ENCODE data around the gene TMEM43.
"Not testable (repeated sequence)": the region's sequence is repeated elsewhere in the genome, so short reads cannot be mapped to it uniquely, and the experiment has no call there.

The TMEM43 gene

DNA sequence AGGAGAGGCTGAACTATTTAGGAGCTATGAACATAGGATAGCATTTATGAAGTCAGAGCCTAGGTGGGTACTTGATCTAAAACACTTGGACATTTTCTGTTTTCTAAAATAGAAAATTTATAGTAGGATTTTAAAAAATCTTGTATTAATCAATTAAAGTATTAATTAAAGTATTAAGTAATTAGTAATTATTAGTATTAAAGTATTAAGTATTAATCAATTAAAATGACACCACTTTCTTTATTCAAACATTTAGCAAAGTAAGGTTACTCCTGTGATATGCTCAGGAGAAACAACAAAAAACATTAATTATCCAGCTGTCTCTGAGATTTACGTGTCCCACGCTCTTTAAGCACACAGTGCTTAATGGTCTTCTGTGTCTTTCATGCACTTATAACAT is 32.4 kb upstream of the TMEM43 start:
- Histone ChIP-seq H3K36me3 (replicated peaks; ENCODE audit: low read depth, low read length) (no peaks in the 10 kb centered on the region), H4K20me1 (ENCODE audit: insufficient read depth, low read length) (no peaks in the 10 kb centered on the region), H3K4me1 (ENCODE audit: low read length) (no peaks in the 10 kb centered on the region), H3K4me3 (ENCODE audit: low read length) (no peak overlapping the region), H3K9ac (ENCODE audit: low read length) (no peak overlapping the region), H3K4me2 (ENCODE audit: low read length) (no peak overlapping the region), H2AFZ (ENCODE audit: low read depth, low read length) (no peak overlapping the region), H3K27me3 (ENCODE audit: low read depth, low read length) (no peaks in the 10 kb centered on the region), H3K79me2 (ENCODE audit: low read length) (no peaks in the 10 kb centered on the region), H3K27ac (ENCODE audit: low read length) (no peak overlapping the region), H3K9me3 (ENCODE audit: insufficient read depth, low read length) (peaks cover 11% of the 10 kb centered on the region; the same call in 1 of the 2 replicates)
- no peak for TF ChIP-seq EZH2phosphoT487 (IDR thresholded peaks at IDR 0.05; ENCODE audit: low read depth)
- TF ChIP-seq, protein P1, sequence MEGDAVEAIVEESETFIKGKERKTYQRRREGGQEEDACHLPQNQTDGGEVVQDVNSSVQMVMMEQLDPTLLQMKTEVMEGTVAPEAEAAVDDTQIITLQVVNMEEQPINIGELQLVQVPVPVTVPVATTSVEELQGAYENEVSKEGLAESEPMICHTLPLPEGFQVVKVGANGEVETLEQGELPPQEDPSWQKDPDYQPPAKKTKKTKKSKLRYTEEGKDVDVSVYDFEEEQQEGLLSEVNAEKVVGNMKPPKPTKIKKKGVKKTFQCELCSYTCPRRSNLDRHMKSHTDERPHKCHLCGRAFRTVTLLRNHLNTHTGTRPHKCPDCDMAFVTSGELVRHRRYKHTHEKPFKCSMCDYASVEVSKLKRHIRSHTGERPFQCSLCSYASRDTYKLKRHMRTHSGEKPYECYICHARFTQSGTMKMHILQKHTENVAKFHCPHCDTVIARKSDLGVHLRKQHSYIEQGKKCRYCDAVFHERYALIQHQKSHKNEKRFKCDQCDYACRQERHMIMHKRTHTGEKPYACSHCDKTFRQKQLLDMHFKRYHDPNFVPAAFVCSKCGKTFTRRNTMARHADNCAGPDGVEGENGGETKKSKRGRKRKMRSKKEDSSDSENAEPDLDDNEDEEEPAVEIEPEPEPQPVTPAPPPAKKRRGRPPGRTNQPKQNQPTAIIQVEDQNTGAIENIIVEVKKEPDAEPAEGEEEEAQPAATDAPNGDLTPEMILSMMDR (IDR thresholded peaks at IDR 0.05; ENCODE audit: low read depth, low read length): no peak

DNA sequence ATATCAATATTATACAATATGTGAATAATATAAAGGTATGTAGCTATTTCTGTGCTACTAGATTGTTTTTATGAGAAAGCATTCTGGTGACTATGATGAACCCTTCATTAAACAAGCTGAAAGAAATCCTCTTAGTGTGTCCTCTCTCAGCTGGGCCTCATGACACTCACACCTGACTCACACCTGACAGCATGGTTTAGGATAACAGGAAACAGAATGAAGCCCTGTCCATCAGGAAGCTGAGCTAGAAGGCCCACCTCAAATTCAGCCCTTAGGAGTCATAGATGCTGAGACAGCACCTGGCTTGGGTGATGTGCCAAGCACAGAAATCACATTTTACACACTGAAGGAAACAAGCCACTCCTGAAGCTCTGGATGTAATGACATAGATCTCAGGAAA is 31.0 kb upstream of the TMEM43 start:
- Histone ChIP-seq H4K20me1 (ENCODE audit: insufficient read depth, low read length) (no peaks in the 10 kb centered on the region), H3K4me2 (ENCODE audit: low read length) (no peak overlapping the region), H3K79me2 (ENCODE audit: low read length) (no peaks in the 10 kb centered on the region), H3K9ac (ENCODE audit: low read length) (no peak overlapping the region), H3K4me1 (ENCODE audit: low read length) (no peaks in the 10 kb centered on the region), H3K36me3 (replicated peaks; ENCODE audit: low read depth, low read length) (no peaks in the 10 kb centered on the region), H3K4me3 (ENCODE audit: low read length) (no peak overlapping the region), H3K9me3 (ENCODE audit: insufficient read depth, low read length) (peaks cover 8% of the 10 kb centered on the region; the same call in 1 of the 2 replicates), H2AFZ (ENCODE audit: low read depth, low read length) (no peak overlapping the region), H3K27me3 (ENCODE audit: low read depth, low read length) (no peaks in the 10 kb centered on the region), H3K27ac (ENCODE audit: low read length) (no peak overlapping the region)
- no peak for TF ChIP-seq EZH2phosphoT487 (IDR thresholded peaks at IDR 0.05; ENCODE audit: low read depth)
- TF ChIP-seq, protein P1 (IDR thresholded peaks at IDR 0.05; ENCODE audit: low read depth, low read length): no peak

DNA sequence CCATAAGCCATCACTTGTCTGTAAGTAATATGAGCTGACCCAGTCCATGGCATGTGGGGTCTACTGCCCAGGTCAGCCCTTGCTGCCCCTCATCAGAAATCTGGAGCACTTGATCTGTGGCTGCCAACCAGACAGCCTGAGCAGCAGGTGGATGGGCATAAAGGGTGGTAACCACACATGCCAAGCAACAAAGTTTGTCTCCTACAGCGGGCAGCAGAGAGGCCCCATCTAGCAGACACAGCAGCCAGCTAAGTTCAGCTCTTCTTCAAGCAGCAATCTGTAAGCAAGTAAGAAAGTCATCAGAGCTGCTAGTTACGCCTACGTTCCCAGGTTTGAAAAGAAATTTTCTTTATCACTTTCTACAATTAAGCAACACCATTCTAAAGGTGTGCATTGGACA is 28.1 kb upstream of the TMEM43 start:
- Histone ChIP-seq H3K4me3 (ENCODE audit: low read length) (no peak overlapping the region), H3K36me3 (replicated peaks; ENCODE audit: low read depth, low read length) (no peaks in the 10 kb centered on the region), H3K27me3 (ENCODE audit: low read depth, low read length) (no peaks in the 10 kb centered on the region), H3K9ac (ENCODE audit: low read length) (no peak overlapping the region), H3K4me1 (ENCODE audit: low read length) (no peaks in the 10 kb centered on the region), H3K9me3 (ENCODE audit: insufficient read depth, low read length) (peaks cover 7% of the 10 kb centered on the region; the same call in 1 of the 2 replicates), H3K79me2 (ENCODE audit: low read length) (no peaks in the 10 kb centered on the region), H3K27ac (ENCODE audit: low read length) (no peak overlapping the region), H3K4me2 (ENCODE audit: low read length) (no peak overlapping the region), H4K20me1 (ENCODE audit: insufficient read depth, low read length) (no peaks in the 10 kb centered on the region), H2AFZ (ENCODE audit: low read depth, low read length) (no peak overlapping the region)
- TF ChIP-seq EZH2phosphoT487 (IDR thresholded peaks at IDR 0.05; ENCODE audit: low read depth): no peak
- TF ChIP-seq, protein P1 (IDR thresholded peaks at IDR 0.05; ENCODE audit: low read depth, low read length): no peak

DNA sequence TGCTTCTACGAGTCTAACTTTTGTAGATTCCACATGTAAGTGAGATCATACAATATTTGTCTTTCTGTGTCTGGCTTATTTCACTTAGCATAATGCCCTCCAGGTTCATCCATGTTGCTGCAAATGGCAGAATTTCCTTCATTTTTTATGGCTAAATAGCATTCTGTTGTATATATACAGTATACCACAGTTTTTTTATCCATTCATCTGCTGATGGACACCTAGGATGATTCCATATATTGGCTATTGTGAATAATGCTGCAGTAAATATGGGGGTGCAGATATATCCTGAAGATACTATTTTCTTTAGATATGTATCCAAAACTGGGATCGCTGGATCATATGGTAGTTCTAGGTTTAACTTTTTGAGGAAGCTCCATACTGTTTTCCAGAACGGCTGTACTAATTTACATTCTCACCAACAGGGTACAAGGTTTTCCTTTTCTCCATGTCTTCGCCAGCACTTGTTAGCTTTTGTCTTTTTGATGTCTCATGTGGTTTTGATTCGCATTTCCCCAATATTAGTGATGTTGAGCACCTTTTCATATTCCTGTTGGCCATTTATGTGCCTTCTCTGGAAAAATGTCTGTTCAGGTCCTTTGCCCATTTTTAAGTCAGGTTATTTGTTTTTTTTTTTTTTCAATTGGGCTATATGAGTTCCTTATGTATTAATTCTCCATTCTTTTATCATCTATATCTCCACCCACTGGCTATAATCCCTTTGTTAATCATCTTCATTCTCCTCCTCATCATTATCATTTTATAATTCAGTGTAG is 27.0 kb upstream of the TMEM43 start:
- Histone ChIP-seq H3K9ac (ENCODE audit: low read length) (no peak overlapping the region), H3K27me3 (ENCODE audit: low read depth, low read length) (no peaks in the 10 kb centered on the region), H4K20me1 (ENCODE audit: insufficient read depth, low read length) (no peaks in the 10 kb centered on the region), H3K9me3 (ENCODE audit: insufficient read depth, low read length) (peaks cover 7% of the 10 kb centered on the region; the same call in 1 of the 2 replicates), H3K4me3 (ENCODE audit: low read length) (no peak overlapping the region), H3K79me2 (ENCODE audit: low read length) (no peaks in the 10 kb centered on the region), H2AFZ (ENCODE audit: low read depth, low read length) (no peak overlapping the region), H3K4me1 (ENCODE audit: low read length) (no peaks in the 10 kb centered on the region), H3K36me3 (replicated peaks; ENCODE audit: low read depth, low read length) (no peaks in the 10 kb centered on the region), H3K27ac (ENCODE audit: low read length) (no peak overlapping the region), H3K4me2 (ENCODE audit: low read length) (no peak overlapping the region)
- no peak for TF ChIP-seq EZH2phosphoT487 (IDR thresholded peaks at IDR 0.05; ENCODE audit: low read depth)
- TF ChIP-seq, protein P1 (IDR thresholded peaks at IDR 0.05; ENCODE audit: low read depth, low read length): no peak

DNA sequence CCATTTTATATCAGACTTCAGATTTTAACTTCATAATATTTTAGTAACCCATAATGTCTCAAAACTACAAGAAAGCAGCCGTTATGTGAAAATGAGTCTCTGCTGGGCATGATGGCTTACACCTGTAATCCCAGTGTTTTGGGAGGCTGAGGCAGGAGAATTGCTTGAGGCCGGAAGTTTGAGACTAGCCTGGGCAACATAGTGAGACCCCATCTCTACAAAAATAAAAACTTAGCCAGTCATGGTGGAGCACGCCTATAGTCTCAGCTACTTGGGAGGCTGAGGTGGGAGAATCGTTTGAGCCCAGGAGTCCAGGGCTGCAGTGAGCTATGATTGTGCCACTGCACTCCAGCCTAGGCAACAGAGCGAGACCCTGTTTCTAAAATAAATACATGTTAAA is 15.0 kb upstream of the TMEM43 start:
- H3K4me2 ChIP-seq (ENCODE audit: low read length); H3K79me2 ChIP-seq (ENCODE audit: low read length); H3K9ac ChIP-seq (ENCODE audit: low read length); H3K27ac ChIP-seq (ENCODE audit: low read length); H2AFZ ChIP-seq (ENCODE audit: low read depth, low read length); H3K9me3 ChIP-seq (ENCODE audit: insufficient read depth, low read length); H3K4me3 ChIP-seq (ENCODE audit: low read length); H4K20me1 ChIP-seq (ENCODE audit: insufficient read depth, low read length); H3K27me3 ChIP-seq (ENCODE audit: low read depth, low read length): not testable (repeated sequence)
- Histone ChIP-seq H3K4me1 (ENCODE audit: low read length) (peaks cover 11% of the 10 kb centered on the region), H3K36me3 (replicated peaks; ENCODE audit: low read depth, low read length) (peaks cover 61% of the 10 kb centered on the region)
